Testis (tissue), 3 donors: ENCODE data around the gene NLRC5. TPM values are rescaled to one million over a fixed set of nuclear protein-coding genes. Genes with fewer than 3 reads are reported as not detected.
"Not testable (repeated sequence)": the region's sequence is repeated elsewhere in the genome, so short reads cannot be mapped to it uniquely, and the experiment has no call there.

Source experiments
- DNase-seq: peaks from one replicate; pipeline ENCODE4 v3.0.0-alpha.2; 2019
- H3K27ac ChIP-seq, 2 donors: fragments of 200-600 bp; sonication (generic); one replicate each; pipeline ENCODE4 v1.5.1; 2019
- H3K27me3 ChIP-seq: fragments of 200-600 bp; sonication (generic); one replicate; pipeline ENCODE4 v1.5.1; 2019
- H3K36me3 ChIP-seq: fragments of 200-600 bp; sonication (generic); one replicate; pipeline ENCODE4 v1.5.1; 2017; ENCODE audit warnings: low read depth; ENCODE audit errors: missing control alignments
- H3K4me1 ChIP-seq: fragments of 200-600 bp; sonication (generic); one replicate; pipeline ENCODE4 v1.5.1; 2019
- H3K4me3 ChIP-seq, 2 donors: fragments of 200-600 bp; sonication (generic); one replicate each; pipeline ENCODE4 v1.5.1; 2017 to 2019
- H3K9me3 ChIP-seq: fragments of 200-600 bp; sonication (generic); one replicate; pipeline ENCODE4 v1.5.1; 2017
- POLR2A ChIP-seq: fragments of 450-650 bp; IDR thresholded peaks from one replicate; pipeline ENCODE4 v1.6.1; 2017; ENCODE audit warnings: antibody characterized with exemption, mild to moderate bottlenecking, moderate library complexity
- WGBS, 2 donors: methylation state at CpG; one replicate each; pipeline ENCODE4 v1.1.5; 2018; 5-methylcytosine and 5-hydroxymethylcytosine counted together
- intact Hi-C: fragments of 100-400 bp; cut with DNase I; formaldehyde crosslinking; loops from one replicate; pipeline ENCODE4 v1.15.1; 2023; ENCODE audit warnings: low total_unique reads
- polyA plus RNA-seq: library from polyadenylated mRNA; stranded (reverse); fragments of 350-450 nt; fragmentation: Illumina TruSeq; extraction: RNeasy Lipid Tissue Mini Kit (QIAGEN cat#74804); gene quantifications from one replicate; pipeline ENCODE4 v1.2.3, GENCODE V29; 2014; ENCODE audit warnings: low read depth, low replicate concordance; ENCODE audit not compliant: insufficient read depth
- total RNA-seq, 2 donors: library from RNA; depleted of rRNA; stranded (reverse); fragments of >200 nt; gene quantifications; one replicate each; pipeline ENCODE4 v1.2.3, GENCODE V29; 2016
- TF ChIP-seq, protein P1 (sequence below), 3 experiments: fragments of 450-650 bp in 2 of 3; fragments of 200-600 bp in 1 of 3; sonication (generic) in 1 of 3; IDR thresholded peaks; one replicate each; pipeline ENCODE4 v1.5.1; 2016 to 2019; ENCODE audit warnings: antibody characterized with exemption in 3 of 3, mild to moderate bottlenecking in 2 of 3, moderate library complexity in 1 of 3

NLRC5 gene
- total and polyA plus RNA-seq, 3 donors from 2014 or later, result 10.3 to 14.9 (median 12.0) TPM

DNA sequence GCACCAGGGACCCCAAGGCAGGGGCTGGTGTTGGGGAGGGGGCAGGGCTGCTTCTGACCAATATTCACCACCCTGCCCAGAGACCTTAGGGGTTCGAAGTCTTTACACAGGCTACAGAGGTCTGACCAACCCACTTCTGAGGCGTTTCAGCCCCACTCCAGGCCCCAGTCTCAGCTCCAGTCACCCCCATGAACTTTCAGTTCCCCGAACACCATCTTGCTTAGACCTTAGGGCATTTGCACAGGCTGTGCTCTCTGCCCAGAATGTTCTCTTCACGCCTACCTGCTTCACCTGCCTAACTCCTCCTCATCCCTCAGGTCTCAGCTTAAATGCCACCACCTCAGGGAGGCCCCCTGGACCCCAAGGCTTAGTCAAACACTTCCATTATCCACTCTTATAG, 77.3 kb downstream of the NLRC5 start:
- intact Hi-C loops, result no loop called here
- Histone ChIP-seq H3K27me3 (no peaks in the 10 kb centered on the region), H3K9me3 (no peaks in the 10 kb centered on the region), H3K36me3 (no peaks in the 10 kb centered on the region), H3K27ac (no peak overlapping the region), H3K4me3 (no peak overlapping the region), H3K4me1 (peaks cover under 1% of the 10 kb centered on the region)
- TF ChIP-seq, protein P1, sequence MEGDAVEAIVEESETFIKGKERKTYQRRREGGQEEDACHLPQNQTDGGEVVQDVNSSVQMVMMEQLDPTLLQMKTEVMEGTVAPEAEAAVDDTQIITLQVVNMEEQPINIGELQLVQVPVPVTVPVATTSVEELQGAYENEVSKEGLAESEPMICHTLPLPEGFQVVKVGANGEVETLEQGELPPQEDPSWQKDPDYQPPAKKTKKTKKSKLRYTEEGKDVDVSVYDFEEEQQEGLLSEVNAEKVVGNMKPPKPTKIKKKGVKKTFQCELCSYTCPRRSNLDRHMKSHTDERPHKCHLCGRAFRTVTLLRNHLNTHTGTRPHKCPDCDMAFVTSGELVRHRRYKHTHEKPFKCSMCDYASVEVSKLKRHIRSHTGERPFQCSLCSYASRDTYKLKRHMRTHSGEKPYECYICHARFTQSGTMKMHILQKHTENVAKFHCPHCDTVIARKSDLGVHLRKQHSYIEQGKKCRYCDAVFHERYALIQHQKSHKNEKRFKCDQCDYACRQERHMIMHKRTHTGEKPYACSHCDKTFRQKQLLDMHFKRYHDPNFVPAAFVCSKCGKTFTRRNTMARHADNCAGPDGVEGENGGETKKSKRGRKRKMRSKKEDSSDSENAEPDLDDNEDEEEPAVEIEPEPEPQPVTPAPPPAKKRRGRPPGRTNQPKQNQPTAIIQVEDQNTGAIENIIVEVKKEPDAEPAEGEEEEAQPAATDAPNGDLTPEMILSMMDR (IDR thresholded peaks at IDR 0.05), result no peak
- no peak for TF ChIP-seq POLR2A
- WGBS, 2 donors, result 82 to 94% methylated on average over 2 to 4 of the region's 4 CpGs
- no peak for DNase-seq

GRCh38 chr16:57067347-57067746, 78.0 kb downstream of the NLRC5 start:
- H3K27ac ChIP-seq, result no peak overlapping the region
- no peak for DNase-seq
- intact Hi-C loops, result no loop called here
- no peaks in the 10 kb centered on the region for H3K36me3 ChIP-seq
- H3K27me3 ChIP-seq, result no peaks in the 10 kb centered on the region
- H3K9me3 ChIP-seq, result no peaks in the 10 kb centered on the region
- WGBS, 2 donors, result 71 to 88% methylated on average over 1 to 3 of the region's 3 CpGs
- no peaks in the 10 kb centered on the region for H3K4me1 ChIP-seq
- H3K4me3 ChIP-seq, result no peak overlapping the region
- no peak for TF ChIP-seq POLR2A
- TF ChIP-seq, protein P1 (IDR thresholded peaks at IDR 0.05), result no peak

DNA sequence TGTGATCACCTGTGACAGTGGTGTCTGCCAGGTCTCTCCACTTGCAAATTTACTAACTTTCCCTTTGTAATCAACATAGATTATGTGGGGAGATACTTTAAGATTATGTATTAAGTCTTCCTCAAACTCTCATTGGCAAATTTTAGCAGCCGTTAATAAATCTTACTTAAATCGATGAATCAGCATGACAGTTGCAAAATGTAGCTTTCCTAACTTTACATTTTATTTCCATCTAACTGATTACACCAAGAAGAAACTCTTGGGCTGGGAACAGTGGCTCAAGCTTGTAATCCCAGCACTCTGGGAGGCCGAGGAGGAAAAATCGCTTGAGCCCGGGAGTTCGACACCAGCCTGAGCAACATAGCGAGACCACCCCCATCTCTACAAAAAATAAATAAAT, 79.7 kb downstream of the NLRC5 start:
- Histone ChIP-seq H3K27me3 (no peaks in the 10 kb centered on the region), H3K27ac (no peak overlapping the region), H3K4me3 (no peak overlapping the region), H3K9me3 (no peaks in the 10 kb centered on the region), H3K36me3 (no peaks in the 10 kb centered on the region), H3K4me1 (no peaks in the 10 kb centered on the region)
- WGBS, 2 donors, result 88 to 89% methylated on average over 7 of the region's 7 CpGs
- no peak for DNase-seq
- intact Hi-C loops, result no loop called here
- TF ChIP-seq POLR2A, result no peak
- TF ChIP-seq, protein P1 (IDR thresholded peaks at IDR 0.05), result no peak

DNA sequence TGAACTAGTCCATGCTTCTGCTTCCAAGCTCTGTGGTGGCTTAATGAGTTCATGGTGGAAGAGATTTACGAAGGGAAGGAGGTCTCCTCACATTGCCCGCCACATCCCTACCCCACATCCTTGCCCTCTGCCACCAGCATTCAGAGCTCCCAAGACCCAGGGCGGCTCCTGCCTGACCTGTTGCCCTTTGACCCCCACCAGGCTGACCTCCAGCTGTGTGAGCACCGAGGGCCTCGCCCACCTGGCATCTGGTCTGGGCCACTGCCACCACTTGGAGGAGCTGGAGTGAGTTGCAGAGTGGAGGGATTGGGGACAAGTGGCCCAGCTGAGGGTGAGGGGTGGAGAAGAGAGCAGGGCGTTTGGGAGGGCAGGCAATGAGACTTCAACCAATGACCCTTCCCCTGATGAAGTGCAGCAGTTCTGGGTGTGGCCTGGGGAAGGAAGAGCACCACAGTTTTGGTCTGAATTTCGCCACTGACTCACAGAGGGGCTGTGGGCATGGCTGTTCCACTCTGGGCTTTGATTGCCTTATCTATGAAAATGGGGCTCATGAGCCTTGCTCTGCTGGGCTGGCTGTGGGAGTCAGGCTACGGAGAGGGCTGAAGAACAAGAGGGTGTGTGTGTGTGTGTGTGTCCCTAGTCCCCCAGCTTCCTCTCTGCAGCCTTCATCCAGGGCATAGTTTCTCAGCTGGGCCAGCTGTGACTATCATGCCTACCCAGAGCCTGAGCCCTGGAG, 80.4 kb downstream of the NLRC5 start:
- TF ChIP-seq, protein P1 (IDR thresholded peaks at IDR 0.05), result no peak
- no peak for TF ChIP-seq POLR2A
- WGBS, 2 donors, result 80 to 84% methylated on average over 6 to 8 of the region's 8 CpGs
- Histone ChIP-seq H3K36me3 (no peaks in the 10 kb centered on the region), H3K27ac (no peak overlapping the region), H3K27me3 (no peaks in the 10 kb centered on the region), H3K9me3 (no peaks in the 10 kb centered on the region), H3K4me3 (no peak overlapping the region), H3K4me1 (no peaks in the 10 kb centered on the region)
- intact Hi-C loops, result no loop called here
- no peak for DNase-seq

DNA sequence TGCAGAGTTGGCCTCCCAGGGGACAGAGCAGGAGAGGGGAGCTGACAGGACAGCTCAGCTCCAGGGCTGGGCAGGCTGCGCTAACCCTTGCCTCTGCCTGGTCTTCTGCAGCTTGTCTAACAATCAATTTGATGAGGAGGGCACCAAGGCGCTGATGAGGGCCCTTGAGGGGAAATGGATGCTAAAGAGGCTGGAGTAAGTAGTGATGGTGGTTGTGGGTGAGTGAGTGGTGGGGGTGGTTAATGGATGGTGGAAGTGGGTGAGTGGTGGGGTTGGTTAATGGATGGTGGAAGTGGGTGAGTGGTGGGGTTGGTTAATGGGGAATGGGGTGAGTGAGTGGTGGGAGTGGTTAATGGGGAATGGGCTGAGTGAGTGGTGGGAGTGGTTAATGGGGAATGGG, 81.1 kb downstream of the NLRC5 start:
- Histone ChIP-seq H3K9me3 (no peaks in the 10 kb centered on the region), H3K27ac (no peak overlapping the region), H3K4me3 (no peak overlapping the region), H3K4me1 (no peaks in the 10 kb centered on the region), H3K36me3 (no peaks in the 10 kb centered on the region), H3K27me3 (no peaks in the 10 kb centered on the region)
- no peak for TF ChIP-seq POLR2A
- TF ChIP-seq, protein P1 (IDR thresholded peaks at IDR 0.05), result no peak
- 95 to 97% methylated on average over 2 of the region's 2 CpGs for WGBS, 2 donors
- DNase-seq, result no peak
- intact Hi-C loops, result no loop called here

DNA sequence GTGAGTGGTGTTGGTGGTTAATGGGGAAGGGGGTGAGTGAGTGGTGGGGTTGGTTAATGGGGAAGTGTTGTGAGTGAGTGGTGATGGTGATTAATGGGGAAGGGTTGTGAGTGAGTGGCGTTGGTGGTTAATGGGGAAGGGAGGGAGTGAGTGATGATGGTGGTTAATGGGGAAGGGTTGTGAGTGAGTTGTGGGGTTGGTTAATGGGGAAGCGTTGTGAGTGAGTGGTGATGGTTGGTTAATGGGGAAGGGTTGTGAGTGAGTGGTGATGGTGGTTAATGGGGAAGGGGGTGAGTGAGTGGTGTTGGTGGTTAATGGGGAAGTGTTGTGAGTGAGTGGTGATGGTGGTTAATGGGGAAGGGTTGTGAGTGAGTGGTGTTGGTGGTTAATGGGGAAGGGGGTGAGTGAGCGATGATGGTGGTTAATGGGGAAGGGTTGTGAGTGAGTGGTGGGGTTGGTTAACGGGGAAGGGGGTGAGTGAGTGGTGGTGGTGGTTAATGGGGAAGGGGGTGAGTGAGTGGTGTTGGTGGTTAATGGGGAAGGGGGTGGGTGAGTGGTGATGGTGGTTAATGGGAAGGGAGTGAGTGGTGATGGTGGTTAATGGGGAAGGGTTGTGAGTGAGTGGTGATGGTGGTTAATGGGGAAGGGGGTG, 81.8 kb downstream of the NLRC5 start:
- WGBS, 2 donors, result 82 to 86% methylated on average over 4 of the region's 4 CpGs
- intact Hi-C loops, result not testable (repeated sequence)

More for the DNA sequence above, 81.8 kb downstream of the NLRC5 start:
- not testable (repeated sequence) for DNase-seq, H3K27ac ChIP-seq, H3K9me3 ChIP-seq, H3K4me1 ChIP-seq, H3K27me3 ChIP-seq, H3K36me3 ChIP-seq, H3K4me3 ChIP-seq
